ENCODE data around the gene STAG2.

The STAG2 gene

DNA sequence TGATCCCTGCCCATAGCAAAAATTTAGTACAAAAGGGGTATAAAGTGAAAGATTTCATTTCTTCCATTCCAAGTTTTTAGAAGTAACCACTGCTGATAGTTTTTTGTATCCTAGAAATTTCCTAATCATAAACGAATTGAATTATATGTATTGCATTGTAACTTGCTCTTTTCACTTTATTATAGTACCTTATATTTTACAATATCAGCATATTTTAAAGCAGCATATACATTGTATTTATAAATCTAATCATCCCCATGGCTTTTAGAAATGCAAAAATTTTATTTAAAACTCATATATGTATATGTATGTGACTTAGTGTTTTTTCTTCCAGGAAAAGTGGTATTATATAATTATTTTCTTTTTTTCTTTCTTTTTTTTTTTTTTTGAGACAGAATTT, 27.7 kb downstream of the STAG2 start:
- TF ChIP-seq ZNF777 (tag by site-specific recombination; IDR thresholded peaks at IDR 0.05; ENCODE audit: borderline replicate concordance): no peak
- TF ChIP-seq, protein P1, sequence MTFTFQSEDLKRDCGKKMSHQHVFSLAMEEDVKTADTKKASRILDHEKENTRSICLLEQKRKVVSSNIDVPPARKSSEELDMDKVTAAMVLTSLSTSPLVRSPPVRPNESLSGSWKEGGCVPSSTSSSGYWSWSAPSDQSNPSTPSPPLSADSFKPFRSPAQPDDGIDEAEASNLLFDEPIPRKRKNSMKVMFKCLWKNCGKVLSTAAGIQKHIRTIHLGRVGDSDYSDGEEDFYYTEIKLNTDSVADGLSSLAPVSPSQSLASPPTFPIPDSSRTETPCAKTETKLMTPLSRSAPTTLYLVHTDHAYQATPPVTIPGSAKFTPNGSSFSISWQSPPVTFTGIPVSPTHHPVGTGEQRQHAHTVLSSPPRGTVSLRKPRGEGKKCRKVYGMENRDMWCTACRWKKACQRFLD (tag by site-specific recombination; IDR thresholded peaks at IDR 0.05): no peak
- no peak for TF ChIP-seq ZNF391 (tag by site-specific recombination; IDR thresholded peaks at IDR 0.05; ENCODE audit: borderline replicate concordance, low read depth)
- TF ChIP-seq ZNF155 (tag by site-specific recombination; IDR thresholded peaks at IDR 0.05): no peak
- no peak for TF ChIP-seq ZNF521 (tag by site-specific recombination; IDR thresholded peaks at IDR 0.05)
- TF ChIP-seq BCL11B (tag by site-specific recombination; IDR thresholded peaks at IDR 0.05; ENCODE audit: low read depth): no peak
- 0 out of 2 replicates have a peak, but pooled peaks cover 3% of the 10 kb centered on the region for H3K4me1 ChIP-seq (ENCODE audit: control insufficient read depth, insufficient read depth, low read length)
- H3K27ac ChIP-seq (ENCODE audit: extremely low read depth, low read depth, low read length): no peak overlapping the region
- ChIA-PET CTCF (interaction anchor here (0.7 kb wide), 1 partner anchor 69 kb away, joined by 3 read pairs; no protein-coding TSS in a partner anchor), POLR2A (no interaction called here)
- H3K4me3 ChIP-seq (ENCODE audit: low read depth, low read length): no peak overlapping the region
- no peaks in the 10 kb centered on the region; a peak in 1 of 3 replicates for H3K36me3 ChIP-seq (ENCODE audit: control insufficient read depth in 2 of 2, insufficient read depth in 1 of 2, low read length in 2 of 2)
- no peaks in the 10 kb centered on the region for H3K9me3 ChIP-seq (ENCODE audit: control insufficient read depth, insufficient read depth, low read depth, low read length)

- no peak overlapping the region for H3K27ac ChIP-seq (ENCODE audit: extremely low read depth, low read depth, low read length)
- no peak overlapping the region for H3K4me3 ChIP-seq (ENCODE audit: low read depth, low read length)
- POLR2A ChIA-PET: no interaction called here
- CTCF ChIA-PET: interaction anchor here (0.6 kb wide), 1 partner anchor 981 kb away, joined by 3 read pairs; no protein-coding TSS in a partner anchor
- 0 out of 2 replicates have a peak, but pooled peaks cover 3% of the 10 kb centered on the region for H3K4me1 ChIP-seq (ENCODE audit: control insufficient read depth, insufficient read depth, low read length)
- no peak for TF ChIP-seq ZNF140 (tag by site-specific recombination; IDR thresholded peaks at IDR 0.05)
- TF ChIP-seq, protein P2, sequence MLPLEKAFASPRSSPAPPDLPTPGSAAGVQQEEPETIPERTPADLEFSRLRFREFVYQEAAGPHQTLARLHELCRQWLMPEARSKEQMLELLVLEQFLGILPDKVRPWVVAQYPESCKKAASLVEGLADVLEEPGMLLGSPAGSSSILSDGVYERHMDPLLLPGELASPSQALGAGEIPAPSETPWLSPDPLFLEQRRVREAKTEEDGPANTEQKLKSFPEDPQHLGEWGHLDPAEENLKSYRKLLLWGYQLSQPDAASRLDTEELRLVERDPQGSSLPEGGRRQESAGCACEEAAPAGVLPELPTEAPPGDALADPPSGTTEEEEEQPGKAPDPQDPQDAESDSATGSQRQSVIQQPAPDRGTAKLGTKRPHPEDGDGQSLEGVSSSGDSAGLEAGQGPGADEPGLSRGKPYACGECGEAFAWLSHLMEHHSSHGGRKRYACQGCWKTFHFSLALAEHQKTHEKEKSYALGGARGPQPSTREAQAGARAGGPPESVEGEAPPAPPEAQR (tag by site-specific recombination; IDR thresholded peaks at IDR 0.05): no peak
- no peak for TF ChIP-seq RBAK (tag by site-specific recombination; IDR thresholded peaks at IDR 0.05)
- no peak for TF ChIP-seq HOXA7 (CRISPR knock-in tag; IDR thresholded peaks at IDR 0.05; ENCODE audit: borderline replicate concordance)
- no peak for TF ChIP-seq ZNF121 (tag by site-specific recombination; IDR thresholded peaks at IDR 0.05)
- no peak for TF ChIP-seq ZNF433 (tag by site-specific recombination; IDR thresholded peaks at IDR 0.05; ENCODE audit: low read depth)
- no peak for TF ChIP-seq ZBTB8A (tag by site-specific recombination; IDR thresholded peaks at IDR 0.05)
- TF ChIP-seq ZNF707 (tag by site-specific recombination; IDR thresholded peaks at IDR 0.05): no peak
- TF ChIP-seq GLIS2 (tag by site-specific recombination; IDR thresholded peaks at IDR 0.05): no peak
- TF ChIP-seq ZNF785 (tag by site-specific recombination; IDR thresholded peaks at IDR 0.05): no peak
- no peak for TF ChIP-seq ZNF501 (tag by site-specific recombination; IDR thresholded peaks at IDR 0.05)
- no peak for TF ChIP-seq ZNF26 (tag by site-specific recombination; IDR thresholded peaks at IDR 0.05)
- TF ChIP-seq PRDM2 (tag by site-specific recombination; IDR thresholded peaks at IDR 0.05; ENCODE audit: borderline replicate concordance): no peak
- H3K9me3 ChIP-seq (ENCODE audit: control insufficient read depth, insufficient read depth, low read depth, low read length): no peaks in the 10 kb centered on the region
- no peaks in the 10 kb centered on the region for H3K36me3 ChIP-seq (ENCODE audit: control insufficient read depth in 2 of 2, insufficient read depth in 1 of 2, low read length in 2 of 2)
These were observed 28.7 kb downstream of the STAG2 start for GRCh38 chrX:123990169-123990568.

Data from HEK293 (cell line).